TTC549 (cell line): ENCODE measurements around the gene PAFAH1B1.

Source experiments
- FAIRE-seq: peaks from 2 replicates; lab custom pipeline; 2012; peaks lifted over from hg19 to GRCh38; lab: Jason Lieb, UNC

The PAFAH1B1 gene

DNA sequence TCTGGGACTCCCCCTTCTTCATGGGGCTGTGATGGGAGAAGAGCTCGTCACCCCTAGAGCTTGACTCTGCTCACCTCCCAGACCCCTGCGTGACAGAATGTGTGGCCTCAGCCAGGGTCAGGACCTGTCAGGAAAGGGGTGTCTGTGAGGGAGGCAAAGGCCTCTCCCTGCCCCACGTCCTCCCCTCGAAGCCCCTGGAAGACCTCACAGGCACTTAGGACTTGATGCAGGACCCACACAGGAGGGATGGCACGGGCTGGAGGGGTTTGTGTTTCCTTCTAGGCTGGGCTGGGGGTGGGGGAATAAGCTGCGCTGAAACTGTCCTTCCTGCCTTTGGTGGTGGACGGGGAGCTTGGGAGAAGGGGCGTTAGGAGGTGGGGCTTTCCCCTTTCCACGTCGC, 129.2 kb downstream of the PAFAH1B1 start:
- no peak for FAIRE-seq

DNA sequence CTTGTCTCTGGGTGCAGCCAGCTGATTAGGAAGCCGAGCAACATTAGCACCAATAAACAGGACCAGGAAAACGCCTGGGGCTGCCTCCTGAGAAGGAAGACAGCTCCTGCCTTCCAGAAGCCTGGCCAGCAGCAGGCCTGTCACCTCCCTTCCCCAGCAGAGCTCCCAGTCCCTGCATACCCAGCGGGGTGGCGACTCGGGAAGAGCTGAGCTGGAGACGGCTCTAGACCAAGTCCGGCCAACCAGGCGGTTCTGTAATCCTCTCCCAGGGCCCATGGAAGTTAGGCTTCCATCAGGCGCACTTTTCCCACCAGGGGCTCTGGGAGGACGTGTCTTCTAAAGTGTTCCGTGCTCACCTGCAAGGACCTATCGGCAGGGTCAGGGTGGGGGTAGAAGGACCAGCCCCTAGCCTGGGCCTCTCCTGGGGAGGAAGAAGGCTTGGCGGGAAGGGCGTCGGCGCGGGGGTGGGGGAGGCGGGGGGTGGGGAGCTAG, 130.1 kb downstream of the PAFAH1B1 start:
- no peak for FAIRE-seq

DNA sequence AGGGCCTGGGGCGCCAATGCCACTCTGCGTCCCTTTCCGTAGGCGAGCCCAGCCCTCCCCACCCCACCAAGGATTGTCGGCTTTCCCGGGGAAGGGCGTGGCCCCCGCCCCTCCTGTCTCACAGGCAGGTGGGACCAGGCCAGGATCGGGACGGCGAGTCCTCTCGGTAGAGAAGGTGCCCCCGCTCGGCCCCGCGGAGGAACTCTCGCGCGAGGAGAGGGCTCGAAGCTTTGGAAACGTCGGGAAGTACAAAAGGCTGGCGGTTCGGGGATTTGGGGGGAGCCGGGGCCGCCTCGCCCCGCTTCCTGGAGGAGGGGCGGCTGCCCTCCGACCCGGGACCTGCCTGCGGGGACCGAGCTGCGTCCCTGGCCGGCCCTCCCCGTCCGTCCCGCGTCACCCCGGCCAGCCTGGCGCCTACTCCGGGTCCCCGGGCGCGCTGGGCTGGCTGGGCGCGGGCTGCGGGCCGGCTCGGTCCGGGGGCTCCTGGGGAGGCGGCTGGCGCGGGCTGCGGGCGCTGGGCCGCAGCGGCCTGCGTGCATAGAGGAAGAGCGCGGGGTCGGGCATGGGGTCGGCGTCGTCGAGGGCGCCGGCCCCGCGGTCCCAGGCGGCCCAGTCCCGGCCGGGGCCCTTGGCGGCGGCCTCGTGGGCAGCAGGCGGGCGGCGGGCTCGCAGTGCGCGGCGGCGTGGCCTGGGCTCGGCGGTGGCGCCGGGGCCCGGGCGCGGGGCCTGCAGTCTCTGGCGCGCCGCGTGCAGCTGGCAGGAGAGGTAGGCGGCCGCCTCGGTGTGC, 130.7 kb downstream of the PAFAH1B1 start:
- FAIRE-seq: no peak

DNA sequence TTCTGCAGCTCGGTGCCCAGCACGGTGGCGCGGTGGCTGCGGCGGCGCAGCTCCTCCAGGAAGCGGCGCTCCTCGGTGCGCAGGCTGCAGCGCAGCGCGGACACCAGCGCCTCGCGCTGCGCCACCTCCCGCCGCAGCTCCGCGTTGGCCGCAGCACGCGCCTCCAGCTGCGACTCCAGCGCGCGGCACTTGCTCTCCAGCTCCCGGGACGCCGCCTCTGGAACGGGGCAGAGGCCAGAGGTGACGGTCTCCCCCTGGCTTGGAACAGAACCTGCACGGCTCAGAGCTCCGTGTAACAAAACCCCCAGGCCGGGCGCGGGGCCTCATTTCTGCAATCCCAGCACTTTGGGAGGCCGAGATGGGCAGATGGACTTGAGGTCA, 131.3 kb downstream of the PAFAH1B1 start:
- no peak for FAIRE-seq

DNA sequence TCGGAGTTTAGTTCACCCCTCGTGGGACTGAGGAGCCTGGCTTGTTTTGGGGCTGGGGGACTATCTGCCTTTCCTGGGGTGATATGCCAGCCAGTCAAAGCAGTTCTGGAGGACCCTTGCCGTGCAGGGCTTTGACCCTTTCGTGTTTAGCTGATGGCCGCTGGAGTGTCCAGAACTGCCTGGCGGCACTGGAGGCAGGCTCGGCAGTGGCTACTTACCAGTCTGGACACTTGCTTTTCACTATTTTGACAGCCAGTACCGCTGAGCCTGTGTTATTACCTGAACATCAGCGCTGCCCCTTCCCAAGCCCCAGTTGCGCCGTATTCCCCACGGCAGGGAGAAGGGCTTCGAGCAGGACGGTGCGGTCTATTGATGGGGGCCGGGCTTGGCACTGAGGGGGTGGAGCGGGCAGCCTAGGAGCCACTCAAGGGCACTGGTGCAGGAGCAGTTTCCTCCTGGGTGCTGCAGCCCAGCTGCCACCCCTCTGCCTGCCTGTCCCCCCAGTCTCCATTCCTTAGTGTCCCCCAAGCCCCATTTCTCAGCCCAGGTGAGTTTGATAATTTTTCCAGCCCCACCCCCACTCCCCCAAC, 137.4 kb downstream of the PAFAH1B1 start:
- FAIRE-seq: no peak

DNA sequence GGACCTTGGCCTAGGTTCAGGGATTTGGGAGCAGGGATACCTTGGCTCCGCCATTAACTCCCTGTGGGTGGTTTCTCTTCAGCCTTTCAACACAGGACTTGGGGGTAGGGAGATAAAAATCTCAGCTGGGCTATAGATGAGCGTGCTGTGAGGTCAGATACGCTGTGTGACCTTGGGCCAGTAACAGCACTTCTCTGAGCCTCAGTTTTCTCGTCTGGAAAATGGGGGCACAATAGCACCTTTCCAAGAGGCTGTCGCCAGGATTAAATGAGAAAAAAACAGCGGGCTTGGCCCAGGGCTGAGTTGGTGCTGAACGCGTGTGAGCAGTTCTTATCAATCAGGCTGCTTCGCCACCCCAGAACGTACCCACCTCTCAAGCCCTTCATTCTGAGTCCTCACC, 138.4 kb downstream of the PAFAH1B1 start:
- no peak for FAIRE-seq

DNA sequence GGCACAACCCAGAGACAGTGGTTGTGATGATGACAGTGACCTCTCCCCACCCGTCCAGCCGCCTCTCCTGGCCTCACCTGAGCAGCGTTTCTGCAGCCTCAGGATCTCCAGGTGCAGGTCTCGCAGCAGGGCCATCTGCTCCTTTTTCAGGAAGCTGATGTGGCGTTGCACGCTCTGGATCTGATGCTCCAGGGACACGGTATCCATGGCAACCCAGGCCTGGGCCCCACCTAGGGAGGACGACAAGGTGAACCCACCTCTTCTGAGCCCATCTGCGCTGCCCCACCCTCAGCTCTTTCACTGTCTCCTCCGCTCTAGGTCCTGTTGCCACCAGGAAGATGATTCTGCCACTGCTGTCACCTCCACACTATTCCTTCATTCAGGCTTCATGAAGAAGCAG, 141.5 kb downstream of the PAFAH1B1 start:
- no peak for FAIRE-seq
